ENCODE results near the gene PANX1. TPM values are rescaled to one million over a fixed set of nuclear protein-coding genes. Genes with fewer than 3 reads are reported as not detected.

Gene PANX1
- total RNA-seq, 1 experiment from 2014 or later: 21.9 TPM

DNA sequence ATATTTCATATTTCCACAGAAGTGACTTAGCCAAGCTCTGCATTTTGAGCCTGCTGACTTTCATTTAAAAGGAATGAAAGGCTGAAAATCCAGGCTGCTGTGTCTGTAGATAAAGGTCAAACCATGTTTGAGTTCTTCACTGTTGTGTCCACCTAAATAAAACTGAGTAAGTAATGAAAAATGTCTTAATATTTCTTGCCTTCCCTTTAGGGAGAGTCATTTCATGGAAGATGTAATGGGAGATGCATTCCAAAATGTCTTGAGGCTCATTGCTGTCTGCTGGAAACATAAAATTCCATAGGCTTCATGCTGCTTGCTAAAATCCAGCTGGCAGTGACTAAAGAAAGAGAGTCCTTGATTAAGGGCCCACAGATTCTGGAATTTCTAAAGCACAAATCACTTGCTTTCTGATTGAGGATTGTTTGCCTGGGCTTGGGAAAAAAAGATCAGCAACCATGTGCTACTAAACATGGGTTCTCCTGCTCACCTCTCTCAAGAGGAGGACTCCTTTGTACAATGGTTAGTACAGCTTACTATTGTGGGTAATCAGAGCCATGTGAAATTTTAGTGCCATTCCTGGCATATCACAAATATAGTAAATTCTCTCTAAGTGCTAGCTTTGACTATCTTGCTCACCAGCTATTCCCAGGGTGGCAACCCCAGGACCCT lies 56.9 kb downstream of the PANX1 start:
- H4K20me1 ChIP-seq (ENCODE audit: insufficient read depth): no peaks in the 10 kb centered on the region

More for the DNA sequence above, 56.9 kb downstream of the PANX1 start:
- Histone ChIP-seq H3K4me1 (ENCODE audit: control insufficient read depth in 1 of 2, insufficient read depth in 2 of 2, low read length in 2 of 2) (peaks cover 0 to 5% of the 10 kb centered on the region in 2 experiments; a peak in 1 of 4 replicates), H3K79me2 (ENCODE audit: insufficient read depth, low read length) (no peaks in the 10 kb centered on the region), H3K9ac (ENCODE audit: low read length) (no peak overlapping the region), H3K27ac (ENCODE audit: low read depth, low read length) (no peak overlapping the region), H3K4me3 (replicated peaks in 1 of 2; ENCODE audit: low read depth in 1 of 2, low read length in 2 of 2) (no peak overlapping the region), H3K36me3 (ENCODE audit: control insufficient read depth in 1 of 2, insufficient read depth in 2 of 2, low read length in 2 of 2) (peaks cover 3 to 11% of the 10 kb centered on the region in 2 experiments; a peak in 1 of 4 replicates), H2AFZ (ENCODE audit: low read depth, low read length, poor library complexity, severe bottlenecking) (no peak overlapping the region), H3K9me3 (ENCODE audit: control insufficient read depth in 1 of 2, insufficient read depth in 1 of 2, low read depth in 1 of 2, low read length in 2 of 2) (no peaks in the 10 kb centered on the region), H3K27me3 (ENCODE audit: insufficient read depth, low read length) (no peaks in the 10 kb centered on the region), H3K9me2 (ENCODE audit: insufficient read depth) (no peaks in the 10 kb centered on the region), H3K4me2 (ENCODE audit: low read length) (no peak overlapping the region)
- ATAC-seq (no peak), DNase-seq (ENCODE audit: low read depth, low spot score) (no peak)
- TF ChIP-seq POLR2AphosphoS5 (IDR thresholded peaks at IDR 0.05; ENCODE audit: low read depth, low read length): no peak
- TF ChIP-seq, protein P1, sequence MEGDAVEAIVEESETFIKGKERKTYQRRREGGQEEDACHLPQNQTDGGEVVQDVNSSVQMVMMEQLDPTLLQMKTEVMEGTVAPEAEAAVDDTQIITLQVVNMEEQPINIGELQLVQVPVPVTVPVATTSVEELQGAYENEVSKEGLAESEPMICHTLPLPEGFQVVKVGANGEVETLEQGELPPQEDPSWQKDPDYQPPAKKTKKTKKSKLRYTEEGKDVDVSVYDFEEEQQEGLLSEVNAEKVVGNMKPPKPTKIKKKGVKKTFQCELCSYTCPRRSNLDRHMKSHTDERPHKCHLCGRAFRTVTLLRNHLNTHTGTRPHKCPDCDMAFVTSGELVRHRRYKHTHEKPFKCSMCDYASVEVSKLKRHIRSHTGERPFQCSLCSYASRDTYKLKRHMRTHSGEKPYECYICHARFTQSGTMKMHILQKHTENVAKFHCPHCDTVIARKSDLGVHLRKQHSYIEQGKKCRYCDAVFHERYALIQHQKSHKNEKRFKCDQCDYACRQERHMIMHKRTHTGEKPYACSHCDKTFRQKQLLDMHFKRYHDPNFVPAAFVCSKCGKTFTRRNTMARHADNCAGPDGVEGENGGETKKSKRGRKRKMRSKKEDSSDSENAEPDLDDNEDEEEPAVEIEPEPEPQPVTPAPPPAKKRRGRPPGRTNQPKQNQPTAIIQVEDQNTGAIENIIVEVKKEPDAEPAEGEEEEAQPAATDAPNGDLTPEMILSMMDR (IDR thresholded peaks at IDR 0.05 in 2 of 3, conservative IDR thresholded peaks at IDR 0.05 in 1 of 3; ENCODE audit: borderline replicate concordance in 1 of 3, insufficient read depth in 1 of 3, low read depth in 2 of 3, low read length in 2 of 3): no peak
- intact Hi-C loops (cut with micrococcal nuclease): loop anchor here (10.0 kb wide), 1 partner anchor 261 kb away; no protein-coding TSS in a partner anchor
- CTCF ChIA-PET: interaction anchor here (0.8 to 3.1 kb wide), 3 partner anchors 290 to 320 kb away, joined by 4 to 21 read pairs (median 17); no protein-coding TSS in a partner anchor
- POLR2A ChIA-PET: no interaction called here
- RAD21 ChIA-PET (ENCODE audit: low non-redundant PET in 1 of 2, low total read pairs in 2 of 2, uncharacterized antibody in 2 of 2, unreplicated experiment in 2 of 2): no interaction called here
- BruUV-seq (replicated peaks): no TSS peak

All from HCT116 (cell line).